BJ (cell line): ENCODE results near the gene SYNE3. TPM values are rescaled to one million over a fixed set of nuclear protein-coding genes. Genes with fewer than 3 reads are reported as not detected.

Experiments
- CTCF ChIA-PET: fragments of 350-600 bp; formaldehyde crosslinking; extraction: SDS; loops from one replicate; lab custom pipeline; 2021; ENCODE audit warnings: antibody characterized with exemption, inconsistent platforms; lab: Yijun Ruan, JAX
- POLR2A ChIA-PET: fragments of 300-600 bp; sonication (Branson Sonifier 250); formaldehyde crosslinking; extraction: SDS; loops from one replicate; lab custom pipeline; 2021; ENCODE audit warnings: antibody characterized with exemption; lab: Charles Lee
- DNase-seq: peaks from one replicate; pipeline ENCODE4 v3.0.0-alpha.2; 2011; ENCODE audit warnings: low read depth
- H3K27me3 ChIP-seq: 2 replicates; pipeline ENCODE4 v1.6.0; 2011; ENCODE audit warnings: low read length; ENCODE audit not compliant: control insufficient read depth, insufficient read depth
- H3K36me3 ChIP-seq: 2 replicates; pipeline ENCODE4 v1.5.1; 2011; ENCODE audit warnings: low read length; ENCODE audit not compliant: control insufficient read depth, insufficient read depth
- H3K4me3 ChIP-seq: 2 replicates; pipeline ENCODE4 v1.5.1; 2011; ENCODE audit warnings: low read depth, mild to moderate bottlenecking, control low read depth, low read length
- CTCF ChIP-seq: IDR thresholded peaks from 2 replicates; pipeline ENCODE4 v1.5.1; 2011; ENCODE audit warnings: low read depth, mild to moderate bottlenecking, control low read depth, inconsistent platforms, low read length, moderate library complexity; ENCODE audit not compliant: insufficient read depth
- polyA plus RNA-seq: library from polyadenylated mRNA; depleted of rRNA; stranded (reverse); fragments of >200 nt; gene quantifications from 2 replicates; pipeline ENCODE4 v1.2.3, GENCODE V29; 2011

The SYNE3 gene
- polyA plus RNA-seq, 1 experiment = 3.5 TPM

- no peaks in the 10 kb centered on the region for H3K27me3 ChIP-seq
- H3K4me3 ChIP-seq = peak within 1 kb of the TSS; percentile 89
- ChIA-PET POLR2A (interaction anchor here (0.7 kb wide), 1 partner anchor 618 kb away, joined by 4 read pairs; no protein-coding TSS in a partner anchor), CTCF (interaction anchor here (1.0 to 5.4 kb wide), 6 partner anchors 8 to 102 kb away, joined by 3 to 33 read pairs (median 4); no protein-coding TSS in a partner anchor)
- no peaks in the 10 kb centered on the region for H3K36me3 ChIP-seq
- no peak for TF ChIP-seq CTCF
- DNase-seq = peak; percentile 100
Observed at GRCh38 chr14:95534299-95535225, 18.1 kb upstream of the SYNE3 start, which contains the start of gene GLRX5. GLRX5 (plus strand) TSS chr14:95535050; CDS start chr14:95535090, 40 bp downstream.

- no peak for TF ChIP-seq CTCF
- DNase-seq = no peak
- POLR2A ChIA-PET = no interaction called here
Observed at GRCh38 chr14:95533822-95534221, 17.4 kb upstream of the SYNE3 start.

GRCh38 chr14:95533391-95533821, 17.0 kb upstream of the SYNE3 start:
- H3K36me3 ChIP-seq = no peaks in the 10 kb centered on the region
- POLR2A ChIA-PET = no interaction called here
- TF ChIP-seq CTCF = no peak
- peak overlapping the region; percentile 89 for H3K4me3 ChIP-seq
- CTCF ChIA-PET = interaction anchor here (0.6 to 5.4 kb wide), 4 partner anchors 13 to 101 kb away, joined by 3 to 33 read pairs (median 4); no protein-coding TSS in a partner anchor
- DNase-seq = no peak
- no peaks in the 10 kb centered on the region for H3K27me3 ChIP-seq

More at GRCh38 chr14:95533822-95534221, 17.4 kb upstream of the SYNE3 start:
- peak overlapping the region; percentile 89 for H3K4me3 ChIP-seq
- H3K27me3 ChIP-seq = no peaks in the 10 kb centered on the region
- no peaks in the 10 kb centered on the region for H3K36me3 ChIP-seq
- CTCF ChIA-PET = interaction anchor here (0.6 to 5.4 kb wide), 5 partner anchors 13 to 102 kb away, joined by 3 to 33 read pairs (median 4); no protein-coding TSS in a partner anchor

GRCh38 chr14:95531969-95532368, 15.5 kb upstream of the SYNE3 start:
- no peak for TF ChIP-seq CTCF
- DNase-seq = no peak
- ChIA-PET POLR2A (no interaction called here), CTCF (interaction anchor here (1.0 to 10.6 kb wide), 2 partner anchors 14 to 86 kb away, joined by 3 to 211 read pairs; no protein-coding TSS in a partner anchor)
- no peaks in the 10 kb centered on the region for H3K27me3 ChIP-seq
- no peaks in the 10 kb centered on the region for H3K36me3 ChIP-seq
- H3K4me3 ChIP-seq = no peak overlapping the region

GRCh38 chr14:95531473-95531872, 15.0 kb upstream of the SYNE3 start:
- TF ChIP-seq CTCF = no peak
- Histone ChIP-seq H3K4me3 (no peak overlapping the region), H3K36me3 (no peaks in the 10 kb centered on the region), H3K27me3 (no peaks in the 10 kb centered on the region)
- DNase-seq = peak; percentile 48
- CTCF ChIA-PET = interaction anchor here (0.7 to 10.6 kb wide), 4 partner anchors 13 to 103 kb away, joined by 3 to 211 read pairs (median 3); no protein-coding TSS in a partner anchor
- POLR2A ChIA-PET = no interaction called here
